CD14-positive monocyte (primary cell): ENCODE measurements around the gene SYTL2. TPM values are rescaled to one million over a fixed set of nuclear protein-coding genes. Genes with fewer than 3 reads are reported as not detected.

Experiments
- DNase-seq, 3 donors: peaks; one replicate each; pipeline ENCODE4 v3.0.0-alpha.2; 2011 to 2022
- H2AFZ ChIP-seq: 2 replicates; pipeline ENCODE4 v1.6.0; 2012; ENCODE audit warnings: mild to moderate bottlenecking, low read depth, low read length, inconsistent platforms; ENCODE audit not compliant: insufficient read depth, poor library complexity, severe bottlenecking
- H3K27ac ChIP-seq, 2 donors: 1 replicate in 1 of 2; 2 replicates in 1 of 2; pipeline ENCODE4 v1.5.1; 2012 to 2013; ENCODE audit warnings: low read length in 2 of 2, control low read depth in 1 of 2, inconsistent platforms in 1 of 2, low read depth in 1 of 2, mild to moderate bottlenecking in 1 of 2
- H3K27me3 ChIP-seq, 2 donors: one replicate each; pipeline versions ENCODE4 v1.6.0 to v1.6.1; 2011 to 2013; ENCODE audit warnings: low read length in 2 of 2; ENCODE audit not compliant: control insufficient read depth in 2 of 2, insufficient read depth in 2 of 2
- H3K36me3 ChIP-seq, 2 donors: replicated peaks in 1 of 2; 1 replicate in 1 of 2; 2 replicates in 1 of 2; pipeline versions ENCODE4 v1.5.1 to v1.6.1; 2012 to 2013; ENCODE audit warnings: low read length in 2 of 2, control low read depth in 1 of 2, inconsistent platforms in 1 of 2, mild to moderate bottlenecking in 1 of 2; ENCODE audit not compliant: insufficient read depth in 2 of 2, control insufficient read depth in 1 of 2
- H3K4me1 ChIP-seq, 2 donors: 1 replicate in 1 of 2; 2 replicates in 1 of 2; pipeline versions ENCODE4 v1.5.1 to v1.6.1; 2012 to 2013; ENCODE audit warnings: low read length in 2 of 2, control low read depth in 1 of 2, inconsistent platforms in 1 of 2, mild to moderate bottlenecking in 1 of 2, moderate library complexity in 1 of 2; ENCODE audit not compliant: insufficient read depth in 2 of 2, control insufficient read depth in 1 of 2
- H3K4me2 ChIP-seq: replicated peaks from 2 replicates; pipeline ENCODE3; 2012; ENCODE audit warnings: low read length, moderate library complexity, mild to moderate bottlenecking; ENCODE audit not compliant: poor library complexity, severe bottlenecking; ENCODE audit errors: extremely low read depth
- H3K4me3 ChIP-seq, 3 experiments: fragments of 200-600 bp in 1 of 3; sonication (generic) in 1 of 3; replicated peaks in 1 of 3; 1 replicate in 2 of 3; 2 replicates in 1 of 3; pipeline ENCODE4 v1.5.1; 2011 to 2013; ENCODE audit warnings: low read length in 3 of 3, mild to moderate bottlenecking in 3 of 3, control low read depth in 2 of 3, low read depth in 2 of 3, inconsistent platforms in 1 of 3, moderate library complexity in 1 of 3
- H3K79me2 ChIP-seq: 2 replicates; pipeline ENCODE4 v1.6.0; 2012; ENCODE audit warnings: mild to moderate bottlenecking, control low read depth, inconsistent platforms, low read length, moderate library complexity; ENCODE audit not compliant: insufficient read depth
- H3K9ac ChIP-seq: 2 replicates; pipeline ENCODE4 v1.6.0; 2017; ENCODE audit warnings: low read length, mild to moderate bottlenecking; ENCODE audit not compliant: insufficient read depth, poor library complexity, severe bottlenecking
- H3K9me3 ChIP-seq, 2 donors: replicated peaks in 1 of 2; 1 replicate in 1 of 2; 2 replicates in 1 of 2; pipeline versions ENCODE4 v1.5.1 to v1.6.1; 2012 to 2013; ENCODE audit warnings: low read length in 2 of 2, control low read depth in 1 of 2; ENCODE audit not compliant: control insufficient read depth in 1 of 2, insufficient read depth in 1 of 2
- H4K20me1 ChIP-seq: 2 replicates; pipeline ENCODE4 v1.6.0; 2012; ENCODE audit warnings: mild to moderate bottlenecking, low read length, control low read depth, moderate library complexity; ENCODE audit not compliant: insufficient read depth
- H3K27ac Mint-ChIP-seq, 7 donors: one replicate each; pipeline ENCODE4 v1.8.0; 2020; ENCODE audit warnings: mild to moderate bottlenecking in 7 of 7, mixed read lengths in 7 of 7, moderate library complexity in 6 of 7, inconsistent platforms in 2 of 7
- H3K27me3 Mint-ChIP-seq, 3 donors: one replicate each; pipeline ENCODE4 v1.8.0; 2021 to 2022; ENCODE audit warnings: low read depth in 3 of 3, mild to moderate bottlenecking in 3 of 3, mixed read lengths in 3 of 3, moderate library complexity in 3 of 3, inconsistent platforms in 1 of 3
- H3K36me3 Mint-ChIP-seq, 2 donors: one replicate each; pipeline ENCODE4 v1.8.0; 2020; ENCODE audit warnings: mixed read lengths in 2 of 2, inconsistent platforms in 1 of 2, mild to moderate bottlenecking in 1 of 2
- H3K4me1 Mint-ChIP-seq: one replicate; pipeline ENCODE4 v1.8.0; 2020; ENCODE audit warnings: mild to moderate bottlenecking, mixed read lengths
- H3K4me3 Mint-ChIP-seq, 2 donors: one replicate each; pipeline ENCODE4 v1.8.0; 2020; ENCODE audit warnings: mild to moderate bottlenecking in 2 of 2, mixed read lengths in 2 of 2, moderate library complexity in 1 of 2
- H3K9me3 Mint-ChIP-seq, 7 donors: one replicate each; pipeline ENCODE4 v1.8.0; 2020 to 2022; ENCODE audit warnings: mixed read lengths in 7 of 7, mild to moderate bottlenecking in 6 of 7, moderate library complexity in 6 of 7, inconsistent platforms in 2 of 7
- CTCF ChIP-seq: fragments of 200-600 bp; IDR thresholded peaks from one replicate; pipeline ENCODE4 v1.8.0; 2022; ENCODE audit warnings: antibody characterized with exemption, mild to moderate bottlenecking
- WGBS: methylation state at CpG from one replicate; pipeline ENCODE4 v1.1.5; 2013; ENCODE audit warnings: missing lambda C conversion rate; ENCODE audit not compliant: insufficient coverage; 5-methylcytosine and 5-hydroxymethylcytosine counted together
- intact Hi-C, 2 donors: fragments of 100-400 bp; cut with micrococcal nuclease; formaldehyde crosslinking; loops; one replicate each; pipeline versions ENCODE4 v1.15.0 to v1.15.1; 2023
- polyA plus RNA-seq, 3 donors: library from polyadenylated mRNA; depleted of rRNA in 1 of 3; unstranded in 2 of 3; stranded (reverse) in 1 of 3; fragments of 300-500 nt in 2 of 3; fragments of >200 nt in 1 of 3; fragmentation: Illumina TruSeq in 2 of 3; gene quantifications; 1 replicate in 2 of 3; 2 replicates in 1 of 3; pipeline ENCODE4 v1.2.3, GENCODE V29; 2012 to 2021

The SYTL2 gene
- polyA plus RNA-seq, 3 donors, result 0.30 to 0.48 (median 0.34) TPM

- Histone ChIP-seq H2AFZ (no peak overlapping the region), H3K36me3 (peaks cover 34 to 51% of the 10 kb centered on the region in 2 donors), H3K4me3 (no peak overlapping the region), H3K79me2 (peaks cover 45% of the 10 kb centered on the region), H3K27ac (no peak overlapping the region), H3K9ac (peak overlapping the region; percentile 1), H3K9me3 (no peaks in the 10 kb centered on the region), H3K27me3 (no peaks in the 10 kb centered on the region), H3K4me2 (no peak overlapping the region), H3K4me1 (peaks cover 10 to 11% of the 10 kb centered on the region in 2 donors), H4K20me1 (peaks cover 15% of the 10 kb centered on the region)
- no peaks in the 10 kb centered on the region for H3K27me3 Mint-ChIP-seq
- intact Hi-C loops, result no loop called here
- no CpG with 5 or more reads among the region's 3 CpGs for WGBS
- H3K27ac Mint-ChIP-seq, result peak overlapping the region in 1 of 7 donors; percentile 68
- H3K4me3 Mint-ChIP-seq, result no peak overlapping the region
- H3K9me3 Mint-ChIP-seq, result no peaks in the 10 kb centered on the region
- no peak for TF ChIP-seq CTCF
- H3K4me1 Mint-ChIP-seq, result peaks cover 17% of the 10 kb centered on the region
- peaks cover 21 to 29% of the 10 kb centered on the region in 2 donors for H3K36me3 Mint-ChIP-seq
- DNase-seq, result no peak
Observed at GRCh38 chr11:85652786-85653447, 158.0 kb downstream of the SYTL2 start.

DNA sequence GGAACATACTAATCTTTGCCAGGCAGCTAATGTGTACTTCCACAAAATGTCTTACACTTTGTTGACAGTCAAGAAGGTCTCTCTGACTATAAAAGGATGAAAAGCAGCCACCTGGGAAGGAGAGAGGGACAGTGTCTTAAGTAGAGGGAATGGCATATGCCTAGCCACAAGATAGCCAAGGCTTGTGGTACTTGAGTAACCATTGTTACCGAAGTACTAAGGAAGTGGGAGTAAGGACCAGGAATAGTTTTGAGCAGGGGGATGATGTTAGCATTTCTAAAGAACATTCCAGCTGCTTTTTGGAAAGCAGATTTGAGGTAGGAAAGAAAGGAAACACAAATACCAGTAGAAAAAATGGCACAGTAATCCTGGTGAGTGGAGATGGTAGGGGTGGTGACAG is 159.8 kb downstream of the SYTL2 start:
- H3K4me1 Mint-ChIP-seq, result peaks cover 17% of the 10 kb centered on the region
- 50% methylated on average over 1 of the region's 1 CpG for WGBS
- peaks cover 0 to 4% (median 2%) of the 10 kb centered on the region in 3 donors for H3K27me3 Mint-ChIP-seq
- no peak overlapping the region for H2AFZ ChIP-seq
- no peak for TF ChIP-seq CTCF
- peaks cover 11 to 16% of the 10 kb centered on the region in 2 donors for H3K4me1 ChIP-seq
- no peak overlapping the region for H3K4me2 ChIP-seq
- no peak overlapping the region for H3K4me3 ChIP-seq
- no peak overlapping the region for H3K27ac Mint-ChIP-seq
- no peaks in the 10 kb centered on the region for H3K27me3 ChIP-seq
- no peak overlapping the region for H3K9ac ChIP-seq
- peaks cover 34% of the 10 kb centered on the region for H3K79me2 ChIP-seq
- H3K27ac ChIP-seq, result no peak overlapping the region
- DNase-seq, result no peak
- no peaks in the 10 kb centered on the region for H3K9me3 ChIP-seq
- intact Hi-C loops, result no loop called here
- H3K9me3 Mint-ChIP-seq, result no peaks in the 10 kb centered on the region
- H3K36me3 ChIP-seq, result peaks cover 21 to 34% of the 10 kb centered on the region in 2 donors
- no peak overlapping the region for H3K4me3 Mint-ChIP-seq
- peaks cover 10 to 20% of the 10 kb centered on the region in 2 donors for H3K36me3 Mint-ChIP-seq
- H4K20me1 ChIP-seq, result peaks cover 13% of the 10 kb centered on the region
